Measurements from ENCODE around the gene DOCK2. TPM values are rescaled to one million over a fixed set of nuclear protein-coding genes. Genes with fewer than 3 reads are reported as not detected.
"Not testable (repeated sequence)": the region's sequence is repeated elsewhere in the genome, so short reads cannot be mapped to it uniquely, and the experiment has no call there.

The DOCK2 gene
- total RNA-seq, 2 donors from 2014 or later, result 249 to 284 TPM

GRCh38 chr5:169827769-169828168, 190.7 kb downstream of the DOCK2 start:
- Mint-ChIP-seq H3K4me3 (no peak overlapping the region), H3K27ac (no peak overlapping the region), H3K36me3 (ENCODE audit: low read depth) (peaks cover 3% of the 10 kb centered on the region)

GRCh38 chr5:169828385-169828784, 191.3 kb downstream of the DOCK2 start:
- ATAC-seq (no peak), DNase-seq (no peak)
- no peaks in the 10 kb centered on the region for H3K9me3 ChIP-seq (ENCODE audit: control insufficient read depth, low read length, poor library complexity, severe bottlenecking)
- Mint-ChIP-seq H3K27me3 (no peaks in the 10 kb centered on the region), H3K4me1 (peaks cover 24% of the 10 kb centered on the region), H3K4me3 (no peak overlapping the region), H3K27ac (no peak overlapping the region), H3K36me3 (ENCODE audit: low read depth) (peaks cover 3% of the 10 kb centered on the region)

More at GRCh38 chr5:169827769-169828168, 190.7 kb downstream of the DOCK2 start:
- H3K4me1 Mint-ChIP-seq, result peaks cover 22% of the 10 kb centered on the region
- no peak for ATAC-seq
- no peak for DNase-seq
- H3K9me3 ChIP-seq (ENCODE audit: control insufficient read depth, low read length, poor library complexity, severe bottlenecking), result no peaks in the 10 kb centered on the region
- H3K27me3 Mint-ChIP-seq, result no peaks in the 10 kb centered on the region

- ATAC-seq (no peak), DNase-seq (no peak)
- Mint-ChIP-seq H3K27ac (no peak overlapping the region), H3K27me3 (no peaks in the 10 kb centered on the region), H3K4me1 (peaks cover 27% of the 10 kb centered on the region), H3K4me3 (no peak overlapping the region), H3K36me3 (ENCODE audit: low read depth) (peaks cover 3% of the 10 kb centered on the region)
- H3K9me3 ChIP-seq (ENCODE audit: control insufficient read depth, low read length, poor library complexity, severe bottlenecking), result no peaks in the 10 kb centered on the region
Measured at GRCh38 chr5:169831331-169831730, 194.3 kb downstream of the DOCK2 start.

GRCh38 chr5:169832304-169832703, 195.2 kb downstream of the DOCK2 start:
- no peaks in the 10 kb centered on the region for H3K27me3 Mint-ChIP-seq
- H3K36me3 Mint-ChIP-seq (ENCODE audit: low read depth), result peaks cover 2% of the 10 kb centered on the region
- H3K4me3 Mint-ChIP-seq, result no peak overlapping the region
- DNase-seq (no peak), ATAC-seq (no peak)
- H3K27ac Mint-ChIP-seq, result peak overlapping the region; percentile 87
- H3K9me3 ChIP-seq (ENCODE audit: control insufficient read depth, low read length, poor library complexity, severe bottlenecking), result no peaks in the 10 kb centered on the region
- peaks cover 24% of the 10 kb centered on the region for H3K4me1 Mint-ChIP-seq

- H3K4me1 Mint-ChIP-seq, result peaks cover 20% of the 10 kb centered on the region
- no peaks in the 10 kb centered on the region for H3K36me3 Mint-ChIP-seq (ENCODE audit: low read depth)
- H3K4me3 Mint-ChIP-seq, result no peak overlapping the region
- DNase-seq (no peak), ATAC-seq (no peak)
- no peaks in the 10 kb centered on the region for H3K27me3 Mint-ChIP-seq
- H3K27ac Mint-ChIP-seq, result peak overlapping the region; percentile 87
- no peaks in the 10 kb centered on the region for H3K9me3 ChIP-seq (ENCODE audit: control insufficient read depth, low read length, poor library complexity, severe bottlenecking)
Measured at GRCh38 chr5:169832845-169833244, 195.8 kb downstream of the DOCK2 start.

GRCh38 chr5:169833681-169834292, 196.7 kb downstream of the DOCK2 start:
- not testable (repeated sequence) for ATAC-seq; H3K9me3 ChIP-seq (ENCODE audit: control insufficient read depth, low read length, poor library complexity, severe bottlenecking); DNase-seq; H3K36me3 Mint-ChIP-seq (ENCODE audit: low read depth); H3K4me3 Mint-ChIP-seq; H3K27me3 Mint-ChIP-seq
- Mint-ChIP-seq H3K27ac (peak overlapping the region; percentile 87), H3K4me1 (peaks cover 18% of the 10 kb centered on the region)

- not testable (repeated sequence) for DNase-seq; H3K27me3 Mint-ChIP-seq; H3K27ac Mint-ChIP-seq; H3K4me3 Mint-ChIP-seq; ATAC-seq; H3K36me3 Mint-ChIP-seq (ENCODE audit: low read depth); H3K9me3 ChIP-seq (ENCODE audit: control insufficient read depth, low read length, poor library complexity, severe bottlenecking)
- peaks cover 16% of the 10 kb centered on the region for H3K4me1 Mint-ChIP-seq
Measured at GRCh38 chr5:169834540-169834939, 197.5 kb downstream of the DOCK2 start.

- H3K27ac Mint-ChIP-seq, result no peak overlapping the region
- H3K36me3 Mint-ChIP-seq (ENCODE audit: low read depth), result peaks cover 17% of the 10 kb centered on the region
Measured at GRCh38 chr5:169836835-169837536, 199.9 kb downstream of the DOCK2 start.

GRCh38 chr5:169837686-169838085, 200.6 kb downstream of the DOCK2 start:
- no peak overlapping the region for H3K27ac Mint-ChIP-seq
- H3K27me3 Mint-ChIP-seq, result no peaks in the 10 kb centered on the region
- no peak for DNase-seq
- no peak overlapping the region for H3K4me3 Mint-ChIP-seq
- peaks cover 17% of the 10 kb centered on the region for H3K4me1 Mint-ChIP-seq
- no peaks in the 10 kb centered on the region for H3K9me3 ChIP-seq (ENCODE audit: control insufficient read depth, low read length, poor library complexity, severe bottlenecking)
- ATAC-seq, result no peak
- peaks cover 21% of the 10 kb centered on the region for H3K36me3 Mint-ChIP-seq (ENCODE audit: low read depth)

More at GRCh38 chr5:169836835-169837536, 199.9 kb downstream of the DOCK2 start:
- DNase-seq (no peak), ATAC-seq (no peak)
- Mint-ChIP-seq H3K4me1 (peaks cover 20% of the 10 kb centered on the region), H3K4me3 (no peak overlapping the region), H3K27me3 (no peaks in the 10 kb centered on the region)
- no peaks in the 10 kb centered on the region for H3K9me3 ChIP-seq (ENCODE audit: control insufficient read depth, low read length, poor library complexity, severe bottlenecking)

GRCh38 chr5:169838688-169839087, 201.6 kb downstream of the DOCK2 start:
- no peak for DNase-seq
- Mint-ChIP-seq H3K27me3 (no peaks in the 10 kb centered on the region), H3K4me3 (no peak overlapping the region), H3K27ac (no peak overlapping the region), H3K4me1 (peaks cover 18% of the 10 kb centered on the region), H3K36me3 (ENCODE audit: low read depth) (peaks cover 25% of the 10 kb centered on the region)
- no peaks in the 10 kb centered on the region for H3K9me3 ChIP-seq (ENCODE audit: control insufficient read depth, low read length, poor library complexity, severe bottlenecking)
- no peak for ATAC-seq

GRCh38 chr5:169840405-169840804, 203.3 kb downstream of the DOCK2 start:
- Mint-ChIP-seq H3K4me1 (peaks cover 22% of the 10 kb centered on the region), H3K4me3 (no peak overlapping the region), H3K36me3 (ENCODE audit: low read depth) (peaks cover 31% of the 10 kb centered on the region), H3K27me3 (no peaks in the 10 kb centered on the region), H3K27ac (no peak overlapping the region)
- no peaks in the 10 kb centered on the region for H3K9me3 ChIP-seq (ENCODE audit: control insufficient read depth, low read length, poor library complexity, severe bottlenecking)
- no peak for DNase-seq
- no peak for ATAC-seq

GRCh38 chr5:169842699-169843098, 205.6 kb downstream of the DOCK2 start:
- H3K4me1 Mint-ChIP-seq, result peaks cover 22% of the 10 kb centered on the region
- no peak overlapping the region for H3K4me3 Mint-ChIP-seq
- no peaks in the 10 kb centered on the region for H3K27me3 Mint-ChIP-seq
- peaks cover 31% of the 10 kb centered on the region for H3K36me3 Mint-ChIP-seq (ENCODE audit: low read depth)
- no peak overlapping the region for H3K27ac Mint-ChIP-seq
- DNase-seq, result no peak
- no peaks in the 10 kb centered on the region for H3K9me3 ChIP-seq (ENCODE audit: control insufficient read depth, low read length, poor library complexity, severe bottlenecking)
- ATAC-seq, result no peak

- Mint-ChIP-seq H3K4me1 (peaks cover 12% of the 10 kb centered on the region), H3K27me3 (no peaks in the 10 kb centered on the region), H3K27ac (no peak overlapping the region), H3K36me3 (ENCODE audit: low read depth) (peaks cover 18% of the 10 kb centered on the region), H3K4me3 (no peak overlapping the region)
- DNase-seq (no peak), ATAC-seq (no peak)
- H3K9me3 ChIP-seq (ENCODE audit: control insufficient read depth, low read length, poor library complexity, severe bottlenecking), result peaks cover 4% of the 10 kb centered on the region
Measured at GRCh38 chr5:169847519-169847918, 210.4 kb downstream of the DOCK2 start.

- Mint-ChIP-seq H3K36me3 (ENCODE audit: low read depth) (peaks cover 13% of the 10 kb centered on the region), H3K27ac (no peak overlapping the region), H3K4me3 (no peak overlapping the region), H3K4me1 (peaks cover 7% of the 10 kb centered on the region), H3K27me3 (no peaks in the 10 kb centered on the region)
- DNase-seq (no peak), ATAC-seq (no peak)
- peaks cover 4% of the 10 kb centered on the region for H3K9me3 ChIP-seq (ENCODE audit: control insufficient read depth, low read length, poor library complexity, severe bottlenecking)
Measured at GRCh38 chr5:169848271-169848670, 211.2 kb downstream of the DOCK2 start.
